DMS53 treated with DMSO at 0.1 percent for 48 hours (cell line): ENCODE results near the gene SOWAHA.

Source experiments
- DNase-seq: peaks from one replicate; lab custom pipeline; 2025; ENCODE audit not compliant: unreplicated experiment; lab: John Stamatoyannopoulos, UW

The SOWAHA gene

DNA sequence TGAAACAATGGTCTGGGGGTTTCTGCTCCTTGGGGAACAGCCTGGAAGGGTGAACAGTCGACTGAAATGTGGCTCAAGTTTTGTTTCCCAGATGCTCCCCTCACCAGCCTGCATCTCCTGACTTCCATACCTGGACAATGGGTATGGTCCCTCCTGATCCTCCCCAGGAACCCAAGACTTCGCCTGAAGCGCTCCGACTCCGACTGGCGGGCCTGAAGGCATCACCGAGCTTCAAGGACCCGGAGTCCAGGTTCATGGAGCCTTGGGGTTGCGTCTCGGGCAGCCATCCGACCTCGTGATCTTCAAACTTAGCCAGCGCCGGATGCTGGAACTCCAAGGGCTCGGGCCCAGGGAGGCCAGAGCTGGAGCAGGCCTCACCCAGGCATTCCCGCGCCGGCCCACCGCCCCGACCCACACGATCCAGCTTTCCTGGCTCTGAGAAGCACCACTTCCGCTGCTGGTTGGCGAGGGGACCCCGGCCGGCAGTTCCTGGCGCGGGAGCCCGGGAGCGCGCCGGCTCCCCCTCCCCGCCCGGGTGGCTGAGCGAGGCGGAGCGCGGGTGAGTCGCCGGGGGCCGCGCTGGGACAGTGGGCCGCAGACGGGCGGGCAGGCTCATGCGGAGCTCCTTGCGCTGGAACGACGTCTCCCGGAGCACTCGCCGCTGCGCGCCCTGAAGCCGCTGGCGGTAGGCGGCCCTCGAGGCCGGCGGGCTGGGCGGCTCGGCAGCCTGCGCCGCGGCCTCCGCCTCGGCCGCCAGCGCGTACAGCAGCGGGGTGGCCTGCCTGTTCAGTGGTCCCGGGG, 12.1 kb downstream of the SOWAHA start:
- DNase-seq, result no peak

DNA sequence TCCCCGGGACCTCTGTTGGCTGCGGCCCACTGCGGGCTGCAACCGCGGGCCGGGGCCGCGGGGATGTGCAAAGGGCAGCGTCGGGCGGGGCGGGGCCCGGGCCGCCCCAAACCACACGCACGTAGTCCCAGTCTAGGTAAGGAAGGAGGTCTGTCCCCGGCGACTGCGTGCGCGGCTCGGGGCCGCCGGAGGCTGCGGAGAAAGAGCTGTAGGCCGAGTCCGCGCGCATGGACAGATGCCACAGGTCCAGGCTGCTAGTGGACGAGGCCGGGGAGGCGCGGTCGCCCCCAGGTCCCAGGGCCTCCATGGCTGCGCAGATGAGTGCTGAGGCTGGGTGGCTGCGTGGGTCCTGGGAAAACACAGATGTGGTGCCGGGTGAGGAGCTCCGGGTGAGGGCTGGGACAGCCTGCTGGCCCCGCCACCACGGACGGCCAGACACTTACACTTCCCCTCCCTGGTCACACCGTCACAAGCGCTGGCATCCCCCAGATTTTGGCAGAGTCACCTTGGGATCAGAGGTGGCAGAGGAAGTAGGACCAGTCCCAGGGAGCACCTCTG, 12.8 kb downstream of the SOWAHA start:
- DNase-seq, result no peak

DNA sequence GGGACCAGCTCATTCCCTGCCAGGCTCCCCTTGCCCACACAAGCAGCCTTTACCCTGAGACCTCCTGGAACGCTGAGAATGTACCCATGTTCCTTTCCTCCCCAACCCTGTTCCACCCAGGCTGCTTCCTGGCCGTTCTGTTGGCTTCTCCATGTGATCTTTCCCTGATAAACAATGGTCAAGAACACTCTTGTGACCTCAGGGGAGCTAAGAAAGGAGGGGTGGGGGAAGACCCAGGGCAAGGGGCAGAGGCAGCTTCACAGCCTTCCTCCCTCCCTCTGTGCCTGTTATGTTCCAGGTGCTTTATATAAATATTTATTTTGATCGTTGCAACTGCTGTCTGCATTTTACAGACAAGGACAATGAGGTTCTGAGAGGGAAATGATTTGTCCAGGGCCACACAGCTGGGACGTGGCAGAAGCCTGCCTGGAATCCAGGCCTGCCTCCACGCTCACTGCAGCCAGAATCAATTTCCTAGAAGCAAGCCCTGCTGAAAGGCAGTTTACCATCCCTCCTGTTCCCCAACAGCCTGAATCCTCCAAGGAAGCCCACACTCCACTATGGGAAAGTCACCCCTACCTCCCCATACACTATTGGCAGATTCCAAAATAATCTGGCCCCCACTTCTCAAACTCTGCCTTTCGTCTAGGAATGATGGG, 13.5 kb downstream of the SOWAHA start:
- DNase-seq, result no peak

DNA sequence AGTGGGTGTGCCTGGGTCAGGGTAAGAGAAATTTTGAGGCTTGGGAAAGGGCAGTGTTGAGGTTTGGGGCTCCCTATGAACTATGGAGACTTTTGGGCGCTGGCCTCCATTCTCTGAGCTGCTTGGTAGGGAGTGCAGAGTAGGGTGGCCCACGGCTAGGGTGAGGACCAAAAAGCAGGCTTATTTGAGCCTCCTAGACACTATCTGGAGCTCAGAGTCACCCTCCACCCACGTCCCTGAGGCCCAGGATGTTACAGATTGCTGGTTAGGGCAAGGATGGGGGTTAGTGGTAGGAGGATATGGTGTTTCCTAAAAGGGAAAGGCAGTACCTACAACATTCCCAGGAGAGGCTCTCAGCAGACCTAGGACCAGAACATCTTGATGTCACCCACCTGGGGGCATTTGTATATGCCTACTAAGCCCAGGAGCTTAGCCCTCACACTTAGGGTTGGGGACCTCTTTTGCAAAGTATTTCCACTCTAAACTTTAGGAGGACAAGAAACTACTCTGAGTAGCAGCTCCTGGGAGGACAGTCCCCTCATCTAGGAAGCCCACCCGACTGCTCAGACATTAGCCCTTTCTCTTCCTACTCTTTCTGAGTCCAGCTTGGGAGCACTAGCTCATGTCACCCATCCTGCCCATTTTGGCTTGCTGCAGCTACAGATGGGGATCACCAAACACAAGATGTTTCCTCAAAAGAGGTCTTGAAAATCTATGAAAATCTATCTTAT, 15.0 kb downstream of the SOWAHA start:
- DNase-seq, result no peak

DNA sequence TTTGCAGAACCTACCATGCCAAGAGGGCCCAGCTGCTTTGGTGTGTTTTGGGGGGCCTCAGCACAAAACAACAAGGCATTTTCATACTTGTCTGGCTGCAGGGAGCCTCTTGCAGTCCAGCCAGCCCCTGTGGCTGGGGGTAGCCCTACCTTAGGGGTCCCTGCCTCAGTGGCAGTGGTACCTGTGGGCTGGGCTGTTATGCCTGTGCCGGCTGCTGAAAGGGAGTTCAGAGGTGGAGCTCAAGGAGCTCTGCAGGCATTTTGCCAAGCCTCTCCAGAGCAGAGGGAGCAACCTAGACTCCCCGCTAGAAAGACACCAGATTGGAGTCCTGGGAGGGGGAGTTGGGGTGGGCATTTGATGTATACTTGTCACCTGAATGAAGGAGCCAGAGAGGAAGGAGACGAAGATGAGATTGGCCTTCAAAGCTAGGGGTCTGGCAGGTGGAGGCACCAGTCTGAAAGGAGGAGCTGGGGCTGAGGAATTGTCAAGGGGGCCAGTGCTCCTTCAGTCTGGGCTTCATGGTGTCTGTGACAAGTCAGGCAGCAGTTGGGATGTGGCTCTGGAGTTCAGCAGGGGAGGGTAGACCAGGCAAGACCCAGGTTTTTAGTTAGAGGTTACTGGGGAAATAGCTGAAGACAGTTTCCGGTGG, 15.9 kb downstream of the SOWAHA start:
- DNase-seq, result no peak

DNA sequence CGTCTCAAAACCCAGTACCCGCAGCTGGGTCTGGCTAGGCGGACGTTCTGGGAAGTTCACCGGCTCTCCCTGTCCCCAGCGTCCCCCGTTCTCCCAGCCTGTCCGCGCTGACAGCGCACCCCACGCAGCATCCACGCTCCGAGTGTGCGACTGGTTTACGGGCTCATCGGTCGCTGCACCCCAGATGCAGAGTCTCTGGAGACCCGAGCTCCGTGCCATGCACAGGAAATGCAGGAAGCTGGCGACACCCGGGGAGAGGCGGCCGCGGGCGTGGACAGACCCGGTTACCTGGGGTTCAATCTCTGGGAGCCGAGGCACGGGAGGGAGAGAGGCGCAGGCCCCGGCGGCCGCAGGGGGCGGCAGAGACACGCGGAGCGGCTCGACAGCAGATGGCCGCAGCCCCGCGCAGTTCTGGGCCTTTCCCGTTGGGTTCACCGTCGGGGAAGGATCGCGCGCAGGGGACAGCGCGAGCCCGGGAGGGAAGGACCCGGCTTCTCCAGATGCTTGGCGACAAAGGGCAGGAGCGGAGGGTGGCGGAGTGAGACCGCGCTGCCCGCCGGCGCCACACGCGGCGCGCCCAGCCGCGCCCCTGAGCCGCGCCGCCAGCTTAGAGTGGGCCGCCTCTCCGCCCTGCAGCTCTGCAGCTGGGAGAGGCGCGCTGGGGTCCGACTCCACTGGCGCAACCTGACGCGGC, 16.8 kb downstream of the SOWAHA start:
- peak; percentile 66 for DNase-seq

DNA sequence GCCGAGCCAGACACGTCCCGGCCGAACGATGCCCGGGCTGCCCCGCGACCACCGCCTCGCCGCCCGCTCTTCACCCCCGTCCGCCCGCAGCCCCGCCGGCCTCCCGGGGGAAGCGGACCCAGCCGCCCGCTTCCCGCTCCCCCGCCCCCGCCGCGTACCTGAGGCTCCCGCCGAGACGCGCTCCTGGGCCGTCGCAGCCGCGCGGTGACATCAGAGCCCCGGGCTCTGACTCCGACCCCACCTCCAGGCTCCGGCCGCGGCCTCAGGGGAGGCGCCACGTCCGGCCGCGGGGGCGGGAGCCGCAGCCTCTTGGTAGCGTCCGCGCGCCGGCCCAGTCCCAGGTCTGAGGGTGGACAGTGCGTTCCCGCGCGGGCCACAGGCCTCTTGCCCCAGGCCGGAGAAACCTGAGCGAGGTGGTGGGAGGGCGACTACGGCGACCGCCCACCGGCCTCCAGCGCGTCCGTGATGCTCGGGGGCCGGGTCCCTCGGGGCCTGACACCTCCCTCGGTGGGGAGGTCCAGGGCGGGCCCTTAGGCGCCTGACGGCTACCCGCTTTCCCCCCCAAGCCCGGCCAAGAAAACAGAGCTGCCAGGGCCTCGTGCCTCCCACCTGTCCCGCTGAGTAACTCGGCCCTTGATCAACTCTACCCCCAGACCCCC, 17.5 kb downstream of the SOWAHA start, which contains the start of gene SHROOM1:
Gene SHROOM1, minus strand, starts transcription at position 212 of the 659 bp plus-strand sequence. CDS start 4,507 bp downstream, outside the sequence.
- peak; percentile 47 for DNase-seq

DNA sequence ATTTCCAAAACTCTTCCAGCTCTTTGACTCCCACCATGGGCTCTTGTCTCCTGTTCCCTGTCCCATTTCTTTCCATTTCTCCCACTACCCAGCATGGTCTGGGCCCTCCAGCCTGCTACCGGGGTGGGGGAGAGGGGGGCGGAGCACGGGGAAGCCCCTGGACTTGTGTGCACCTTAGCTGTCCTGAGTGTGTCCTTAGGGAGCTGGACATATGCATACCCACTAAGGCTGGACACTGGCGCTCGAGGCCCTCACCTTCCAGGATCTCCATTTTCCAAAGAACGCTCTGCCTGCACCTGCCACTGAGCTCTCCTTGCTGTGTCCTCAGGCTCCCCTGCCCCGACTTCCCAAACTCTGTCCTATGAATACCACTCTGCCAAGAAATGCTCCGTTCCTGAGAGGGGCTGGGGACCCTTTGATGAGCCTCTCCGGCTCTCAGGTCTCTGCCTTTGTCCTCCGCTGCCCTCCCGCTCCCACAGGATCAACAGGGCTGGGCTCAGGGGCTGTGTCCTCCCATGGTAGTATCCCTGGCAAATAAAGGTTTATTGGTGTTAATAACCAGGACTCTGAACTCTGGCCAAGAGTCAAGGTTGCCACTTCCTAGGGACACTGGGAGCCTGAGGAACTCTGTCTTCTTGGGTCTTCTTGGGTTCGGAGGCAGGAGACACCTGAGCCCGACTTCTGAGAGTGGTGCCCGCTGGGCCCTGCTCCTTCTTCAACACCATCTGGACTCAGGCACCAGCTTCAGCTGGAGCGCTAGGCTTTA, 18.2 kb downstream of the SOWAHA start:
- no peak for DNase-seq

DNA sequence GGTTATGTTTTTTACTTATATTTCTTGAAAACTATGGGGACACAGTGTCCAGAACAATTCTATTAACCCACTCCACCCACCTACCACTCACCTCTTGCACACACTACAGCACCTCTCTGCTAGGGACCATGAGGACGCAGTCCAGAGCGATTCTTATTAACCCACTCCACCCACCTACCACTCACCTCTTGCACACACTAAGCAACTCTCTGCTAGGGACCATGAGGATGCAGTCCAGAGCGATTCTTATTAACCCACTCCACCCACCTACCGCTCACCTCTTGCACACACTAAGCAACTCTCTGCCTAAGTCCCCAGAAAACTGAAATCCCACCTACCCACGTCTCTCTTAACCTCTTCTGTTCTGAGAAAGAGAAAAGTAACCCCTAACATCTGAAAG, 19.5 kb downstream of the SOWAHA start:
- no peak for DNase-seq

DNA sequence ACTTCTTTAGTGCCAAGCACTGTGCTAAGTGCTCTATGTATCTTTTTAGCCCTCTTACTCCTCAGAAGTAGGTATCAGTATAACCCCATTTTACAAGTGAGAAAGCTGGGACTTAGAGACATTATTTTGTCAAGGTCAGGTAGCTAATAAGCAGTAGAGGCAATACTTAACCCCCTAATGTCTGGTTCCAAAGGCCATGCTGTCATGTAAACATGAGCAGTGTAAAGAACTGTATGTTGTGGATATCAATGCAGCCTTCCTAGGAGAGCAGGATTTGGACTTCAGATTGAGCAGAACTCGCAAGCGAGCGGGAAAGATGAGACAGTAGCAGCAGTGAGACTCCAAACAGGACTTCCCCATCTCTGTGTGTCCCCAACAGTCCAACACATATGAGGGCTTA, 21.0 kb downstream of the SOWAHA start:
- DNase-seq, result no peak

DNA sequence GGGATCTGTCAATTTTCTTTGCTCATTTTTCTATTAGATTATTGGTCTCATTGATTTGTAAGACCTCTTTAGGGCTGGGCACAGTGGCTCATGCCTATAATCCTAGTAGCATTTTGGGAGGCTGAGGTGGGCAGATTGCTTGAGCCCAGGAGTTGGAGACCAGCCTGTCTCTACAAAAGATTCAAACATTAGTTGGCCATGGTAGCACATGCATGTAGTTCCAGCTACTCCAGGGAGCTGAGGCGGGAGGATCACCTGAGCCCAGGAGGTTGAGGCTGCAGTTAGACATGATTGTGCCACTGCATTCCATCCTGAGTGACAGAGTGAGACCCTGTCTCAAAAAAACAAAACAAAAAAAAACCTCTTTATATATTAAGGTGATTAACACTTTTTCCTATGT, 23.8 kb downstream of the SOWAHA start:
- no peak for DNase-seq

DNA sequence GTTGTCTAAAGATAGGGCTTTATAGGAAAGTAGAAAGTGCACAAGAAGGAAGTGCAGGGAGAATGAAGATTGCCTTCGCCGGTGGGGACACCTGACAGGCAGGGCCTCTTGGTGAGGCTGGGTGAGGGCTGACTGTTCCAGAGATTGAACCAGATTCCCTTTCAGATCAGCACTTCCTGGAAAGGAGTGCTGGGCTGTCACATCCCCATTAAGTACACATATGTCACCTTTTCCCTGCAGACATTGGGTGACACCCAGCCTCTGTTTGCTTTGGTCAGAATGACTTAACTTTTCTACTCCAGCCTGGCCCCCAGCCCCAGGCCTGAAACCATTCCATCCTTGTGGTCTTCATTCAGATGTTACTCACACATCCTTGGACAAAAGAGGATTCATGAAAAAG, 24.8 kb downstream of the SOWAHA start:
- DNase-seq, result peak; percentile 48

DNA sequence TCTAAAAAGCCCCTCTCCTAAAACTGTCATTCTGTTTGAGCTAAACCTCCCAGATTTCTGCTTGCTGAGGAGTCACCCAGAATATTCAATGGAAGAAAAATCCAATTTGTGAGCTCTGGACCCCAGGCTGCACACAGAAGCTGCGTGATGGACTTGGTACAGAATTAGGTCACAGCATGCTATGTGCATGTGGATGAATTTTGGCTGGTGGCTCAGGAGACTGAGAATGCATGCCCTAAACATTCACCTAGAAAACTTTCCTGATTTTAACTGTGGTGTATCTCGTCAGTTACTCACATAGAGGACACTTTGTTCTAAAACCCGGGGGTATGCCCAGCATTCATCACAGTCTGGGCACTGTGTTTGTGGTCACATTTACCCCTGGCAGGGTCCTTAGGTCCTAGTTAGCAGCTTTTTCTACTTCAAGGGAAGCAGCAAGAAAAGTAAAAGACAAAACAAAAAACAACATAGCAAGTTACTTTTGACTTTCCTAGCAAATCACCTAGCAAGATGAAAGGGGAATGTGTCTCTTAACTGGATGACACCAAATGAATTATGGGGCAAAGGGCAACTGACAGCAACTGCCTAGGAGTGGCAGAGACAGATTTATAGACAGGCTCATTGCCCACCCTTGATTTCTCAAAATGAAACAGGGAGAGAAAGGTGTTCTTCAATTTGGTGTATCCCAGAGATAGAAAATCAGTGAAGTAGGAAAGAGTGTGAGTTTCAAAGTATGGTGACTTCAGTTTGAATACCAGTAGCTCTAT, 25.6 kb downstream of the SOWAHA start:
- DNase-seq, result no peak

DNA sequence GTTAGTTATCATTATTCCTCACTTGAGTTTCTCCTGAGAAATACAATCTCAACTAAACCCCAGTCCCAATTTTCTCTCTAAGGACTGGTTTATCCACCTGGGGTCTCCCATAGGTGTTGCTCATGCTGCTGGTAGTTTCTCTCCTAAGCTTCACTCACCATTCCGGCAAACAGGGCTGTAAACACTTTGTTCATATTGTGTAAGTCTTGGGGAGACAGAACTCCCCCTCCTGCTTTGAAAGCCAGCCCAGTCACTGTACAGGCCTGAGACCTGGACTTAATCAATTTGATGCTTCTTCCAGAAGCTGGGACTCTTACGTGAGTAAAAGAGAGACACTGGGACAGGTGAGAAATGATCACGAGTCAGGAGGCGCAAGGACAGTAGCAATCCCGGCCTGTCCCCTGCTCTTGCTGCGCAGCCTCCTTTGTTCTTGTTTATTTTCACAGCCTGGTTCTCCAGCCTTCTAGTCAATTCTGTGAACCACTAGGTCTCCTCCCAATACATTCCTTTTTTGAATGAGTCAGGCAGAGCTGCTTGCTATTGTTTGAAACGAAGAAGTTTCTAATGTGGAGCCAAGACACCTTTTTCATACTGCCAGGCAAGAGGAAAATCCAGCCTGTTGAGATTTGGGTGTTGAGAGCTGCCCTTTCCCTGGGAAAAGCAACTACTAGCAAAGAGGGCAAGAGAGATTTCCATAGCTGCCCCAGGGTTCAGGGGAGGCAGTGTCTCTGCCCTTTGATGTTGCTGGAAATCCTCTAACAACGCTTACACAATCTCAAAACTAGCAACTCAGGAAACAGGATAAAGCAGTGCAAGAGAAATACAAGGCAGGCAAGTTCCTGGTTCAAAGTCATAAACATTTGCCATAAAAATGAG, 26.6 kb downstream of the SOWAHA start:
- DNase-seq, result no peak

DNA sequence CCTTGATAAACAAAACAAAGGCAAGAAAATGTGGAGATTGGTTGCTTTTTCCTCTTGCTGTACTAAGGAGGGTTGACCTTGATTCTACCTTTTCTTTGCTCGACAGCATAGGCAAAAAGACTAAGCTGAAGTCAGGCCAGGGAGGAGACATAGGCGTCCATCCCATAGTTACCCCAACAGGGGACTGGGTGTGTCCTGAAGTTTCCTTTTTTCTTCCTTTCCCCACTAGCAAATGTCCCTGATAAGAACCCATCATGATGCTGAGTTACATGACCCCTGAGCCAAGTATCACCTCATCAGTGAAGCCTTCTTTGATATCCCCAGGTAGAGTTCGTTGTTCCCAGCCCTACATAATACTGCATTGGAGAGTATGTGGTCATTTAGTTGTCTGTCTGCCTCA, 27.2 kb downstream of the SOWAHA start:
- DNase-seq, result no peak

DNA sequence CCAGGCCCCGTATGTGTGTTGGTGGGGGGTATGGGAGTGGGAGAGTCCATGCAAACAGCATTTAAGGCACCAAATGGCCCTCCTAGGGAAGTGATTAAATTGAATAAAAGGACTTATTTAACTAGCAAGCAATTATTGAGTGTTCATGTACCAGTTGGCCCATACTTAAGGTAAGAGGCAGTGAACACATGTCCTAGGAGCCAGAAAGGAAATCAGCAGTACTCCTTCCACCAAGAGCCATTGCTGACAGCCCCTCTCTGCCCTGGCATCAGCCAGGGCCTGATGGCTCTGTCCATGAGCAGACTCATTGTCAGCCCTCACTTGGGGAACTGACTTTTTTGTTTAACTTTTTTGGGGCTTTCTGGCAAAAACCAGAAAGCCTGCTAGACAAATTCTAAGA, 27.8 kb downstream of the SOWAHA start:
- no peak for DNase-seq

DNA sequence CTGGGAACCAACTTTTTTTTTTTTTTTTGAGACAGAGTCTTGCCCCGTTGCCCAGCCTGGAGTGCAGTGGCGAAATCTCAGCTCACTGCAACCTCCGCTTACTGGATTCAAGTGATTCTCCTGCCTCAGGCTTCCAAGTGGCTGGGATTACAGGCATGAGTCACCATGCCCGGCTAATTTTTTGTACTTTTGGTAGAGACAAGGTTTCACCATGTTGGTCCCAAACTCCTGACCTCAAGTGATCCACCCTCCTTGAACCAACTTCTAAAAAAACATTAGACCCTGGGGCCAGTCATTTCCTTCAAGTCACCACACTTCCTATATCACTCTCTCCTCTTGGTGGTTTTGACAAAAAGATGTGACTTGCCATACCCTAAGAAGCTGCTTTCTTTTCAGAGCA, 28.2 kb downstream of the SOWAHA start:
- DNase-seq, result no peak

DNA sequence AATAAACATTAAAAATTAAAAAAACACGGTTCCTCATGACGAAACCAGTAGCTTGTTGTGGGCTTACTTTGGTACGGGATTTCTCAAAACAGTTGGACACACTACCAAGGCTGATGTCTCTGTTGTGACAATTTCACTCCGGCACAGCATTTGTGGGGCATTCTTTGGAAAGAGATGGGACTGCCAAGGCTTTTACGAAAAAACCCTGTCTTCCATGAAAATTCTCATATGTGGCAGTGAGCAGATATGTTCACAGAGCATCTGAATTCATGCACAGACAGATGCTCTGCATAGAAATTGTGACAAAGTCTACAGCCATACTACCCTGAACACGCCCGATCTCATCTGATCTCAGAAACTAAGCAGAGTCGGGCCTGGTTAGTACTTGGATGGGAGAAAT, 35.2 kb downstream of the SOWAHA start:
- DNase-seq, result no peak
